K562 (cell line): ENCODE data around the gene CERCAM. TPM values are rescaled to one million over a fixed set of nuclear protein-coding genes. Genes with fewer than 3 reads are reported as not detected.
A peak's percentile ranks its signal among the peaks of the same experiment; 100 is the strongest.

ENCODE experiments used
- ARID4B ChIP-seq: sonication (generic); formaldehyde crosslinking; IDR thresholded peaks from 2 replicates; pipeline ENCODE4 v1.8.0; 2022; ENCODE audit warnings: mild to moderate bottlenecking, missing genetic modification reagents
- ATF7 ChIP-seq: fragments of 450-650 bp; IDR thresholded peaks from 2 replicates; pipeline ENCODE4 v1.7.1; 2014; ENCODE audit warnings: mild to moderate bottlenecking, moderate library complexity
- CREB3L1 ChIP-seq: fragments of 450-650 bp; IDR thresholded peaks from 2 replicates; pipeline ENCODE4 v1.6.1; 2014; ENCODE audit warnings: low read depth, mild to moderate bottlenecking, moderate library complexity, borderline replicate concordance
- ELF1 ChIP-seq: fragments of 200-800 bp; sonication (Bioruptor generic); IDR thresholded peaks from 2 replicates; pipeline ENCODE4 v1.6.1; 2016; ENCODE audit warnings: missing genetic modification characterization, missing compliant biosample characterization
- HDAC1 ChIP-seq, 2 experiments: fragments of 450-650 bp; IDR thresholded peaks; 2 replicates each; pipeline ENCODE4 v1.6.1; 2016 to 2017; ENCODE audit warnings: inconsistent platforms in 1 of 2, mild to moderate bottlenecking in 1 of 2, moderate library complexity in 1 of 2
- HMG20A ChIP-seq: fragments of 450-650 bp; formaldehyde crosslinking; conservative IDR thresholded peaks from 2 replicates; pipeline ENCODE4 v1.4.0; 2020; ENCODE audit warnings: mild to moderate bottlenecking, mixed read lengths
- NKRF ChIP-seq: fragments of 450-650 bp; IDR thresholded peaks from 2 replicates; pipeline ENCODE4 v1.6.1; 2016; ENCODE audit warnings: borderline replicate concordance
- NR3C1 ChIP-seq: sonication (generic); formaldehyde crosslinking; IDR thresholded peaks from 2 replicates; pipeline ENCODE4 v1.8.1; 2022; ENCODE audit warnings: missing genetic modification reagents
- PHB2 ChIP-seq: fragments of 450-650 bp; IDR thresholded peaks from 2 replicates; pipeline ENCODE4 v1.6.1; 2017; ENCODE audit warnings: low read depth
- PREB ChIP-seq: sonication (generic); formaldehyde crosslinking; IDR thresholded peaks from 2 replicates; pipeline ENCODE4 v1.8.1; 2023; ENCODE audit warnings: mild to moderate bottlenecking, missing genetic modification reagents
- RBBP5 ChIP-seq: fragments of 200-600 bp; sonication (generic); IDR thresholded peaks from 2 replicates; pipeline ENCODE4 v1.6.1; 2012; ENCODE audit warnings: borderline replicate concordance, mild to moderate bottlenecking, low read length, control low read depth, inconsistent platforms; ENCODE audit not compliant: insufficient read depth, poor library complexity, severe bottlenecking
- STAG1 ChIP-seq: sonication (generic); formaldehyde crosslinking; IDR thresholded peaks from 2 replicates; pipeline ENCODE4 v1.5.0; 2020; ENCODE audit warnings: missing genetic modification reagents, borderline replicate concordance
- STAT5A ChIP-seq: IDR thresholded peaks from 2 replicates; pipeline ENCODE4 v1.6.1; 2012; ENCODE audit warnings: low read length, inconsistent platforms, borderline replicate concordance
- TCF3 ChIP-seq: sonication (generic); formaldehyde crosslinking; IDR thresholded peaks from 2 replicates; pipeline ENCODE4 v1.4.0; 2020; ENCODE audit warnings: mild to moderate bottlenecking, missing genetic modification reagents
- ZNF282 ChIP-seq: sonication (generic); formaldehyde crosslinking; IDR thresholded peaks from 2 replicates; pipeline ENCODE4 v1.8.1; 2023; ENCODE audit warnings: missing genetic modification reagents
- ZNF644 ChIP-seq: fragments of 200-800 bp; sonication (Bioruptor generic); IDR thresholded peaks from 2 replicates; pipeline ENCODE4 v1.6.1; 2016; ENCODE audit warnings: low read depth, missing genetic modification characterization, missing compliant biosample characterization
- ZNF740 ChIP-seq, 3 experiments: fragments of 200-800 bp in 1 of 3; sonication (Bioruptor generic) in 1 of 3; sonication (generic) in 1 of 3; formaldehyde crosslinking in 1 of 3; IDR thresholded peaks; 2 replicates each; pipeline versions ENCODE4 v1.6.1 to v1.8.0; 2016 to 2022; ENCODE audit warnings: mild to moderate bottlenecking in 2 of 3, missing compliant biosample characterization in 2 of 3, missing genetic modification characterization in 2 of 3, missing genetic modification reagents in 1 of 3
- ZNF785 ChIP-seq: fragments of 250-450 bp; sonication (Bioruptor Pico); IDR thresholded peaks from 2 replicates; pipeline ENCODE4 v1.4.0; 2020; ENCODE audit warnings: mild to moderate bottlenecking
- polyA plus RNA-seq, 8 experiments: library from polyadenylated mRNA; depleted of rRNA in 4 of 8; stranded (reverse) in 5 of 8; unstranded in 3 of 8; fragments of >200 nt; fragmentation: Nextera tagmentation in 2 of 8; fragmentation: Illumina TruSeq in 1 of 8; extraction: Ambion mirVana in 2 of 8; extraction: Trizol in 1 of 8; gene quantifications; 2 replicates each; pipeline versions ENCODE4 v1.2.1 to v1.2.3, GENCODE V29; 2011 to 2014; ENCODE audit warnings: inconsistent platforms in 1 of 8, missing spikeins in 1 of 8
- total RNA-seq, 7 experiments: library from RNA; depleted of rRNA in 6 of 7; stranded (reverse); fragments of >200 nt in 6 of 7; fragmentation: Illumina TruSeq in 2 of 7; extraction: Trizol in 2 of 7; gene quantifications; 2 replicates each; pipeline versions ENCODE4 v1.2.1 to v1.2.3, GENCODE V29; 2011 to 2021; ENCODE audit warnings: low replicate concordance in 1 of 7

CERCAM gene
- total and polyA plus RNA-seq, 9 of the 15 experiments (the other 6 are each of a cell fraction or from before 2014, with no cell fraction given) = 0.75 to 24.0 (median 18.0) TPM

- TF ChIP-seq HDAC1 (IDR thresholded peaks at IDR 0.05) (0 out of 4 replicates have a peak, but pooled peaks of 1 of the 2 experiments have one; percentile 6), RBBP5 (peak; percentile 11), ELF1 (tag) (no peak), NR3C1 (CRISPR knock-in tag) (no peak), PHB2 (no peak), TCF3 (CRISPR knock-in tag) (no peak), ZNF282 (no peak), PREB (CRISPR knock-in tag) (0 out of 2 replicates have a peak, but pooled peaks have one; percentile 56), ZNF740 (CRISPR knock-in tag; IDR thresholded peaks at IDR 0.05) (no peak), ZNF740 (tag; IDR thresholded peaks at IDR 0.05) (no peak), ARID4B (CRISPR knock-in tag) (no peak), STAG1 (CRISPR knock-in tag) (no peak), CREB3L1 (no peak), ZNF644 (tag) (no peak), ZNF785 (CRISPR knock-in tag) (no peak), NKRF (0 out of 2 replicates have a peak, but pooled peaks have one; percentile 66), STAT5A (no peak), HMG20A (CRISPR knock-in tag) (no peak), ATF7 (no peak)
Measured at GRCh38 chr9:128371630-128372117, 49.0 kb upstream of the CERCAM start (continued).
